HG02981 (cell line): ENCODE measurements around the gene MSI2.

Experiments used
- ATAC-seq: cut with Tn5 transposase; IDR thresholded peaks from one replicate; pipeline ENCODE4 v1.9.1; 2021; ENCODE audit warnings: mild to moderate bottlenecking, moderate library complexity; ENCODE audit not compliant: unreplicated experiment

Gene MSI2

DNA sequence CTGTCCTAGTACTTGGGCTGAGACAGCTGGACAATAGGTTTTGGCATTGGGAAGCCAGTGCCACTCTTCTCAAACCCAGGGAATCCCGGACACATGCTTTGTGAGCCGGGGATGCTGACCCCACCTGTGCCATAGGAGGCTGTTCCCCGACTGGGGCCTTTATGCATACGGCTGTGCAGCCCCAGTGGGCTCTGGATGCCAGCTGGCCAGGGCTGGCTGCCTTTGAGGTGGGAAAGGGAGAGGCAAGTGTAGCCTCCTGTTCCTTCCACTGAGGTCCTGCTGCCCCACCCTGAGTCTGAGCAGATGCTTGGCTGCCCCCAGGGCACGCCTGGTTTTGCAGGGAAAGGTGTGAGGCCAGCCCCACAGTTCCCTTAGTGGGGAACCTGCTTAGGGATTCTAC, 383.1 kb downstream of the MSI2 start:
- no peak for ATAC-seq

DNA sequence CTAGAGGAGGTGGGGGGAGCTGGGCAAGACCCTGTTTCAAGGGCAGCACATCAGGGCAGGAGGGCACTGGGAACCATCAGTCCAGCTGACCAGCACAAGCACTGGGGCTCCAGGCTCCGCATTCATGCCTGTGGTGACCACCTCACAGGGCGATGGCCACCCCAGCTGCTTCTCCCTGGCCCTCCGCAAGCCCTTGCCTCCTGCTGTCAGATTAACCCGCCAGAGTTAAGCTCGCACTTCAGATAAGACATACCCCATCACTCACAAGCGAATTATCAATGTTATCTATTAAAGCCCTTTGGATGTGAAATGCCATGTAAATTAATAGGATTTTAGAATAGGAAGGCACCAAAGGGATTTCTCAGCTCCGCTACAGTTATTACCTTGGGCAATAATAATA, 383.8 kb downstream of the MSI2 start:
- ATAC-seq, result no peak

- ATAC-seq, result no peak
These were observed 385.4 kb downstream of the MSI2 start for GRCh38 chr17:57641761-57642160.

- ATAC-seq, result no peak
These were observed 386.7 kb downstream of the MSI2 start for GRCh38 chr17:57643062-57643461.

- no peak for ATAC-seq
These were observed 388.0 kb downstream of the MSI2 start for GRCh38 chr17:57644326-57644725.

DNA sequence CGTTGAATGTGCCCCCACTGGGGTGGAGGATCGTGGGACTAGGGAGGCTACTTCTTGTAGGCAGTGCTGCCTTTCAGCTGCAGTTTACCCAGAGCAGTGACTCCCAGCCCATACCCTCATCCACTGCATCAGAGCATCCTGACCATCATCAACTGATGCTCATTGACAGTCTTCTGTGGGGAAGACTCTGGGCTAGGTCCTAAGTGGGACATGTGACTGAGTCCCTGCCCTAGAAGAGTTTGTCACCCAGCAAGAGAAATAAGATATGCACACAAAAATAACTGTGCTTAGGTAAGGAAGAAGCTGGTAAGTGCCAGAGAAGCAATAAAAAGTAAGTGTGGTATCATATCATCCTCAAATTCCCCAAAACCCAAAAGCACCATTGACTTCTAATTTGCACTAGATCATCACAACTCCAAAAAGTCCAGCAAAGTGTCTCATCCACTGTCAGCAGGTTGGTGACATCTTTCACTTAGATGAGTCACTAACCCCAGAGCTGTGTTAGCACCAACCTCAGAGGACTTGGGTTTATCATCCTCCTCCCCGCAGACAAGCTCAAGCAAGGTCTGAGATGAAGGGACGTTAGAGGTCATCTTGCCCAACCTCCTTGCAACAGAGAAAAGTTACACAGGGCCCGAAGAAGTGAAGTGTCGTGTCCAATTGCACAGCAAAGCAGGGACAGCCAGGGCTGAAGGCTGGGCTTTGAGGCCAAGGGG, 389.8 kb downstream of the MSI2 start:
- ATAC-seq, result no peak

DNA sequence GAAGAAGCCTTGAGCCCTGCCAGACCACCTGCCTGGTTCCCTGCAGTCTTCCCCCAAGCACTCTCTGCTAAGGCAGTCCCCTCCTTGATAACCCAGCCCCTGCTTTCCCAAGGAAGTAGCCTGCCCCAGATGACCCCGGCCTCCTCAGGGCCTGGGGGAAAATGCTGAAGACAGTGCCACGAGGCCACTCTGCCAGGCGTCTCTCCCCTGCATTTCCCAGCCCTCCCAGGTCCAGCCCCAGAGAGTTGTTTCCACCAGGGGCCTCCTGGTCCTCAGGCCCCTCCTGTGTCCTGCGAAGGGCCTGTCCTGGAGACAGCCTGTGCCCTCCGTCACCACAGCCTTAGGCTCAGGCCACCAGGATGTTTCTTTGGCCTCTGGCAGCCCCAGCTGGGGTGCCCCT, 392.4 kb downstream of the MSI2 start:
- no peak for ATAC-seq

GRCh38 chr17:57649191-57649590, 392.9 kb downstream of the MSI2 start:
- ATAC-seq, result no peak

DNA sequence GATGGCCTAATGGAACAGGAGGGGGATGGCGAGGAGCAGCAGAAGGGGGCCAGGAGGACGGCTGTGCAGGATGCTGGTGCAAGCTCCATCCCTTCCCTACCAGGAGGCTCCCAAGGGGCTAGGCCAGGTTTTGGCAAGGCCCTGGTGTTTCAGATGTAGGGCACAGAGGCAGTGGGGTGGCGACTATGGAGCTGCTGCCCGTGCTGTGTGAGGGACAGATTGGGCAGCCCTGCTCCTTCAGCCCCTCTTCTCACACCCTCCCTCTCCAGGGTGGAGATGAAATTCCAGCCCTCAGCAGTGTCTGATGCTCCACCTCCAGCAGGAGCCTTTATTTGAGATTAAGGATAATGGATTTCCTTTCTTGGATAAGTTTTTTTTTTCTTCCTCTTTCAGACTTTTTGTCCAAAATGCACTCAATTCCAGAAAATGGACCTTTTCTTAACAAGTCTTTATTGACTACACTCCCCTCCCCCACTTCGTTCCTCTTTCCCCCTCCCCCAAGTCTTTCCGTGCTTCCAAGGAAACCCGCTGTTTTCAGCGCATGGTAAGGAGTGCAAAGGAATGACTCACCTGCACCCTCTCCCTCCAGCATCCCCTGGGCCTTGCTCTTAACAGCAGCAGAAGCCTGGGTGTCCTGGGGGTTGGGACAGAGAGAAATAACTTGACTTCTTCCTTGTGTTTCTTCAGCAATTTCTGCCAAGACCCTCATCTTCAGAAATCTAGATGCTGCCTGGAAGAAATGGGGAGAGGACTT, 393.6 kb downstream of the MSI2 start:
- ATAC-seq, result no peak

- no peak for ATAC-seq
These were observed 394.2 kb downstream of the MSI2 start for GRCh38 chr17:57650548-57650947.

DNA sequence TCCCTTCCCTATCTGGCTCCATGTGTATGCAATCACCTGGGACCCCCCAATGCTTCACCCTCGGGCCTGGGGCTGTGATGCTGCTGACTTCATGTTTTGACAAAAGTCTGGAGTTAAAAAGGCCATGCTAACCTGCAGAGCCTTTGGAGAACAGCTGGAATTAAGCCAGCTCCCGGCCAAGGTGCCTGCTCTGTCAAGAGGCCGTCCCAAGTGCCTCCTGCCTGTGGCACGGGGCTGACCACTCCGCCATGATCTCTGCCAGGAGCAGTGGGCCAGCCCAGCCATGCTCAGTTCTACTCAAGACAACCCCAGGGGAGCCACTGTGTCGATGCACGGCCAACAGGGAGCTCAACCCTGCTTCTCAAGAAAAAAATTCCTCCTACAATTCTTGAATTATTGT, 395.1 kb downstream of the MSI2 start:
- no peak for ATAC-seq

GRCh38 chr17:57651996-57652395, 395.7 kb downstream of the MSI2 start:
- no peak for ATAC-seq

- no peak for ATAC-seq
These were observed 396.5 kb downstream of the MSI2 start for GRCh38 chr17:57652811-57653210.

GRCh38 chr17:57653279-57653678, 397.0 kb downstream of the MSI2 start:
- ATAC-seq, result no peak

GRCh38 chr17:57654040-57654775, 397.9 kb downstream of the MSI2 start:
- no peak for ATAC-seq

DNA sequence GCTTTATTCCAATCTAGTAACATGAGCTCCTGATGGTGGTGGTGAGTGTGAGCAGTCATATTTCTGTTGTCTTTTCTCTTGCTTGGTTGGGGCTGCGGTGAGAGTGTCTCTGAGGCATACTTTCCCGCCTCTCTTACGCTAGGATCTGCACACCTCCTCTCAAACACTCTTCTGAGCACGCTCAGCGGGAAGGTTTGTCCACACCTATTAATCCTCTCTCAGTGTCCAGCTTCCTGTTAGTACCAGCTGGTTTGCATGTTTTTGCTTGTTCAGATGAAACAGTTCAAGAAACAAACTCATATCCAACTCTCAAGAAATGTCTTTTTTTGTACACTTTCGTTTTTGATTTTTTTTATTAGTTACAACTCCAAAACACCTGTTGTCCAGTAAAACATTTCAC, 399.2 kb downstream of the MSI2 start:
- no peak for ATAC-seq

DNA sequence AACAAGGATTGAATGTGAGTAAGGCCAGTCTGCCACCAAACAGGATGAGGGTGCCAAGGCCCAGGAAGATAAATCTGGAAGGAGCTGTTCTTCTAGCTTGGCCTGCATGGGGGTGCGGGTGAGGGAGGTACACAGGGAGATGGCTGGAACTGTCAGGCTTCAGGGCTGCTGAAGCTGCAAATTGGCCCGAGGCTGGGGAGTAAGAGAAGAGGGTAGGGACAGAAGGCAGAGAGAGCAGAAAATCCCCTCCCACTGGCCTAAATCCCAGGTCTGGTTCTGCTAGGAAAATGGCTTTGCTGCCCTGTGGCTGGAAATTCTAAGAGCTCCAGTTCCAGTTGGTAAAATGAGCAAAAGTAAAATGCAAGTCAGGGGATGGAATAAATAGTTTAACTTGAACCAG, 400.9 kb downstream of the MSI2 start:
- ATAC-seq, result no peak

- no peak for ATAC-seq
These were observed 405.7 kb downstream of the MSI2 start for GRCh38 chr17:57662041-57662440.

GRCh38 chr17:57662644-57663308, 406.5 kb downstream of the MSI2 start:
- ATAC-seq, result no peak

- no peak for ATAC-seq
These were observed 407.2 kb downstream of the MSI2 start for GRCh38 chr17:57663326-57664070.

DNA sequence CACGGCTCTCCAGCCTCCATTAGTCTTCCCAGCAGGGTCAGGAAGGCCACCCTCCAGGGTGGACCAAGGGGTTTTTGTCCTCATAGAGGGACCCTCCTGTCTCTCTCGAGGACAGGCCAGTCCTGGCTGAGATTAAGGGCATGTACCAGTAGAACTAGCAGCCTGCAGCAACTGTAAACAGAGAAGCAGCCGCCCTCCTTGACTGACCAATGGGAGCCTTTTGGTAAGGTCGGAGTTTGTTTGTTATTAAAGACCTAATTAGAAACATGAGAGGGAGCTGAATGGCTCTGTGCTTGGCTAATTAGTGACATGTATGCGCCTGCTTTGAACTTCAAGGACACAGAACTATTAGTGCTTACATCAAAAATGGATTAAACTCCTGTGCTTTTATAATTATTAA, 408.8 kb downstream of the MSI2 start:
- no peak for ATAC-seq
